HG03025 (cell line): ENCODE results near the gene RICTOR.
"Not testable (repeated sequence)": the region's sequence is repeated elsewhere in the genome, so short reads cannot be mapped to it uniquely, and the experiment has no call there.

Experiments
- ATAC-seq: cut with Tn5 transposase; IDR thresholded peaks from one replicate; pipeline ENCODE4 v1.9.1; 2021; ENCODE audit warnings: mild to moderate bottlenecking, moderate library complexity; ENCODE audit not compliant: unreplicated experiment, low FRiP score

The RICTOR gene

DNA sequence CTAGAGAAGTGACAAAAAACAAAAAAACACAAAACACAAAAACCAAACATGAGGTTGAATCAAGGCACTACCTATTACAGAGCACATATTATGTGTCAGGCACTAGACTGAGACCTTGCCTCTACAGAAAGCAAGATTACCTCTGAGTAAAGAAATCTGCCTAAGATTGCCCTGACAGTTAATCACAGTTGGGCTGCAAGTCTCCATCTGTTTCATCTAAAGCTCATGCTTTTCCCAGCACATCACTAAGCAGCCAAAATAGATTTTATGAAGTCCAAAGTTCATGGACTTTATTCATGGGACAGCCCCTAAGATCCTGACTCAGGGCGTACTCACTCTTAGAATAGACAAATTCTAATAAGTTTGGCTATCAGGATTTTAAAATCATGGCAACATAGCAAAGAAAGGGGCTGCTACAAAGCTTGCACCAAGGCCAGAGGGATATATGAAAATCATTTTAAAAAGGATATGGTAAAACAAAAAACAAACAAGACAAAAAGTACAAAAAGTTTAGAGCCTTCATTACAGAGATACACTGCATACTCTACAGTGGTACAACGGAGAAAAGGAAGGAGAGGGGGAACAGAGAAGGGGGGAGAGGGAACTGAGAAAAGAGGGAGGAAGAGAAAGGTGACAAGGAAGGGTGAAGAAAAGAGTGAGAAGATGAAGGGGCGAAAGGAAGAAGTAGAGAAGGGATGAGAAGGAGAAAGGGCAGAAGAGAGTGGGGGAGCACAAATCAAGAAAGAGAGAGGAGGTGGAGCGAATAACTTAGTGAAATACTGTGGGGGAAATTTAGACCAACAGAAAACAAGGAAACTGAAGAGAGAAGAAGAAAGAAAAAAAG lies 58.2 kb downstream of the RICTOR start:
- ATAC-seq, result no peak

DNA sequence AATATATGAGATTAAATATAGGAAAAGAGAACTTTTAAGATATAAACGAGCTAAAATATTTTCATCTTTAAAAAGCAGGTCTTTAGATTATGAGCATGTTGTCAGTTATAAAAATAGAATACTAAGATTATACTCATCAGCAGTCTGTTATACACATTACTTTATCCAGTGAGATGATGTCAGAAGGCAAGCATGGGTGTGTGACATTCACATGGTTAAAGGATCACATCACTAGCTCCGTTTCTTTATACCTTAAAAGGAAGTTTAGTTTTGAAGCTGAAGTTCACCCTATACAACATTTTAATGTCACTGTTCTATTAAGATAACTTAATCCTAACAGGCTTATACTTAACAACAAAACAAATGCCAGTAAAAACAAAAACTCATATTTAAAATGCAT lies 59.6 kb downstream of the RICTOR start:
- ATAC-seq, result no peak

DNA sequence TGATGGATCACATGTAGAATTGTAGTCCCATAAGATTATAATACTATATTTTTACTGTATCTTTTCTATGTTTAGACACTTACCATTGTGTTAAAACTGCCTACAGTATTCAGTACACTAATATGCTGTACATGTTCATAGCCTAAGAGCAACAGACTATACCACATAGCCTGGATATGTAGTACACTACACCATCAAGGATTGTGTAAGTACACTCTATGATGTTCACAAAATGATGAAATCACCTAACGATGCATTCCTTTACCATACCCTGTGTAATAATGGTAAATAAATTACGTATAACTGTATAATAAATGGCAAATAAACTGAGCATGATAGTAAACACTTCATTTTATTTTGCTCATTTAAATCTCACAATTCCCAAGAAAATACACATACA lies 60.3 kb downstream of the RICTOR start:
- ATAC-seq, result no peak

DNA sequence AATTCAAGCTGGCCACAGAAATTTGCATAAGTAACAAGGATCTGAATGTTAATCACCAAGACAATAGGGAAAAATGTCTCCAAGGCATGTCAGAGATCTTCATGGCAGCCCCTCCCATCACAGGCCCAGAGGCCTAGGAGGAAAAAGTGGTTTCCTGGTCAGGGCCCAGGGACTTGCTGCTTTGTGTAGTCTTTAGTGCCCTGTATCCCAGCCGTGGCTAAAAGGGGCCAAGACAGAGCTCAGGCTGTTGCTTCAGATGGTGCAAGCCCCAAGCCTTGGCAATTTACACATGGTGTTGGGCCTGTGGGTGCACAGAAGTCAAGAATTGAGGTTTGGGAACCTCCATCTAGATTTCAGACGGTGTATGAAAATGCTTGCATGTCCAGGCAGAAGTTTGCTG lies 63.2 kb downstream of the RICTOR start:
- ATAC-seq, result not testable (repeated sequence)

DNA sequence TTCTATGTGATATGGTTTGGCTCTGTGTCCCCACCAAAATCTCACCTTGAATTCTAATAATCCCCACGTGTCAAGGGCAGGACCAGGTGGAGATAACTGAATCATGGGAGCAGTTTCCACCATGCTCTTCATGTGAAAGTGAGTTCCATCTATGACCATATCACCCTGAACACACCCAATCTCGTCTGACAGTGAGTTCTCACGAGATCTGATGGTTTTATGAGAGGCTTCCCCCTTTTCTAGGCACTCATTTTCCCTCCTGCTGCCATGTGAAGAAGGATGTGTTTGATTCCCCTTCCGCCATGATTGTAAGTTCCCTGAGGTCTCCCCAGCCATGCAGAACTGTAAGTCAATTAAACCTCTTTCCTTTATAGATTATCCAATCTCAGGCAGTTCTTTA lies 64.2 kb downstream of the RICTOR start:
- ATAC-seq, result no peak

DNA sequence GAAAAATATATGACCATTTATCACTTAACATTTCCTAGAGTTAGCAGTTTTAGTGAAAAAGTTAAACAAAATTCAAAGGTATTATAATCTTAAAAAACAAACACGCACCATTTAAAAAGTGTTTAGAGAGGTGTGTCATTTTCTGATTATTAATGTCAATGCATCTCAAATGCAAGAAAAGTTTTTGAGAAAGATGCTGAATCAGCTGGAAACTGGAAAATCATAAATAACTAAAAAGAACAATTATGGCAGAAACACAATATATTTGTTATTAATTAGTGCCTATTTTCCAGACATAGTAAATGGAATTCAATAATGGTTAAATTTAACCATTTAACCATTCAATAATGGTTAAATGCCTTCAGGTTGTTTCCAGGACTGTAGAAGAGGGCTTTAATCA lies 64.9 kb downstream of the RICTOR start:
- ATAC-seq, result no peak

DNA sequence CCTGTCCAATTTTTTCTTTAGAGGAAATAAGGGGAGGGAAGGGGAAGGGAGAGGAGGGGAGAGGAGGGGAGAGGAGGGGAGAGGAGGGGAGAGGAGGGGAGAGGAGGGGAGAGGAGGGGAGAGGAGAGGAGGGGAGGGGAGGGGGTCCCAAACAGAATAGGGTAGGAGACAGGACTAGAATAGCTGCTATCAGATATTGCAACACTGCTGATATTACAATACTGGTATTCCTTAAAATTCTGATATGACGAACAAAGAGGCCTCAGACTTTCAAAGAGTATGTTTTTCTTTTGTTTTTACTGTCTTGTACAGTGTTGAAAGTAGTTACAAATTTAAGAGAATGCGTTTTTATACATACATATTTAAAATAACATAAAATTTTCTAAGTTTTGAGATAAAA lies 67.5 kb downstream of the RICTOR start:
- ATAC-seq, result no peak

DNA sequence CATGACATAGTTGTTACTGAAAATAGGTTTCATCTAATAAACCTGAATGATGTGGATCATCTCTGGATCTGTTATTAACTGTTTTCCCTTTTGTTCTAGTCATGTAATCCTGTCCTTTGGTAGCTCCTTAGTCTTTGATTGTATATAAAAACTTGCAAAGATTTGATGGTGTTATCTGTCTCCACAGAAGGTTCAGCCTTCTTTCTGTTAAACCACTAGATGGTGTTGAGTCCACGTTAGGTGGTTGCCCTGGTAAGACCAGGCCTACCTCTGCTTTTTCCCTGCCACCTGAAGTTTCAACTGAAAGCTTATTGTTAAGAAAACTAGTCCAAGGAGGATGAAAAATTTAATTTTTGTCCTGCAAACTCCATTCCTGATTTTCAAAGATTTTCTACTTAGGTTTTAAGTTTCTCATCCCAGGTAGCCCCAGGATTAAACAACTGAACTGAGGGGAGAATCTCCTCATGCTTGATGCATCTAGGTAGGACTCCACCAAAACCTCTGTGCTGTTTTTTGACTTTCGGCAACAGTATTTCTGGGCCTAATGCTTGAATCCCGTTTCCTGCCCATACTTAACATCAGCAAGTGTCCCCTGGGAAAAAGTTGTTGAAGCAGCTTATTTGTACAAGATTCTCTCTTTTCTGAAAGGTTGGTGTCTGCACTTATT lies 68.5 kb downstream of the RICTOR start:
- no peak for ATAC-seq

DNA sequence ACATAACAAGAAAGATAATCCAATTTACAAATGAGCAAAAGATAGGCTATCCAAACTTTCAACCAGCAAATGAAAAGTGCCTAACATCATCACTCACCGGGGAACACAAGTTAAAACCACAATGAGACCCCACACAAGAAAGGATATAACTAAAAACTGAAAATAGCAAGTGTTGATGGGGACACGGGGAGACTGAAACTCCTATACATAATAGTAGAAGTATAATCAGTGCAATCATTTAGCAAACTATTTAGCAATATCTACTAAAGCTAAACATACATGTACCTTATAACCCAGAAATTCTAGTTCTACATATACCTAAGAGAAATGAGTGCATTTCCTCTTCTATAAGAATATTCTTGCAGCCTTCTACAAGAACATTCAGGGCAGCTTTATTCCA lies 72.5 kb downstream of the RICTOR start:
- ATAC-seq, result no peak

DNA sequence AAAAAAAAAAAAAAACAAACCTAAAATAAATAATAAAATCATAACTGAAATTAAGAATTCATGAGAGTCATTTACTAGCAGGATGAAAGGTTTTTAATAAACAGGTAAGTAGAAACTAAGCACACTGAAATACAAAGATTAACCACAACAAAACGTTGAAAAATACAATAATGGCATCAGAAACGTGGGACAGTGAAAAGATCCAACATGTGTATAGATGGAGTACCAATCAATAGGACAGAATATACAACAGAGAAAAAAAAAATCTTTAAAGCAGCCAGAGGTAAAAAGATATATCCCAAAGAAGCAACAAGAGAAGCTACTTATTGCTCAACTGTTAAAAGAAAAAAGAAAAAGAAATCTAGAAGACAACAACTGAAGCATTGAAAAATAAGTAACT lies 75.2 kb downstream of the RICTOR start:
- ATAC-seq, result no peak

DNA sequence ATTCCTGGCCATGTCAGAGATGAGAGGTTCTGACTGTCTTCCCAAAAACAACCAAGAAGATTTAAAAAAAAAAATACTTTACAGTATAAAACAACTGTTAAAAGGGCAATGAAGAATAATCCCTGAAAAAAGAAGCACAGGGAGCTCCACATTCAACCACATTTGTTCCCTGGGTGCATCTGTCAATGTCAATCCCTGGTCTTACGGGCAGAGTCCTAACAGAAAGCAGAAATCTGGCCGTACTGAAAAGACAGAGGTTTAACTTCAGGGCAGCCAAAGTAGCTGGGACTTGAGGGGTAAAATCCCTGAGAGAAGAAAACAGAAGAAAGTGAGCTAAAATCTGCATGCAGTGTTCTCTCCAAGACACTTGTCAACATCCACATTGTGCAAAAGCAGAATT lies 76.6 kb downstream of the RICTOR start:
- ATAC-seq, result no peak

DNA sequence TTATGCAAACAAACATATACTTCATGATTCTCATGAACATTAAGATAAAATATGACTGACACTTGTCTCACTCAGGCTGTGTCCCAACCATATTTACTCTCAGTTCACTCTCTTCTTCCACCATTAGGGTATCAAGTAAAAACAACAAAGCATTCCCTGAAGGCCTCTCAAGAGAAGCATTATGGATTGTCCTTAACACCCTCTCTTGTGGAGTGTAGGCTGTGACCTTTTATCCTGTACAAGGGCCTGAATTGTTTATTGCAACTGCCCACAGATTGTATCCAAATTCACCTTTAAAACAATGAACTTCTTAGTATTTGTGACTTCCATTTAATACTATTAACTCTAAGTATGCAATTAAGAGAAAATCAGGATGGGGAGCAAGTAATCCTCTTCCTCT lies 78.1 kb downstream of the RICTOR start:
- no peak for ATAC-seq

DNA sequence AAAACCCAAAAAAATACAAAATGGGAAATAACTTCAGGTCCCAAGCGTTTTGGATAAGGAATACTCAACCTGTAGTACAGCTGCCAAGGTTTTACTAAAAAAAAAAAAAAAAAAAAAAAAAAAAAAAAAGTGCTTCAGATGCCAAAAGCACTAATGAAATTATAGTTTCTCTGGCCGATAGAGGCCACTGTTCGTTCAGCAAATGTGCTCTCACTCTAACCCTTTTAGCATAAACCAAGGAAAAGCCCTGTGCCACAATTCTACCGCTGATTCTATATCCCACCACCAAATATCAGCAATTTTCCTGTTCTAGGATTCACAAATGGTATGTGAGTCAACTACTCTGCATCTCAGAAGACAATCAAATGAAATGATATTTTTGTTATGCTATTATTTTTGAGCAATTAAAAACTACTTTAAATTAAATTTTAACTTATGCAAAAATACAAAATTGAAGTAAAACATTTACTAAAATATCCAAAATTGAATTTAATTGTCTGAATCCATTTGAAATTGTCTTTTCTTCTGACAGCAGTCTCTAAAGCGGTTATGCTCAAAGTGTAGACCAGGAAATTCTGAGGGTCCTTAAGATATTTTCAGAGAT lies 79.8 kb downstream of the RICTOR start:
- ATAC-seq, result no peak

DNA sequence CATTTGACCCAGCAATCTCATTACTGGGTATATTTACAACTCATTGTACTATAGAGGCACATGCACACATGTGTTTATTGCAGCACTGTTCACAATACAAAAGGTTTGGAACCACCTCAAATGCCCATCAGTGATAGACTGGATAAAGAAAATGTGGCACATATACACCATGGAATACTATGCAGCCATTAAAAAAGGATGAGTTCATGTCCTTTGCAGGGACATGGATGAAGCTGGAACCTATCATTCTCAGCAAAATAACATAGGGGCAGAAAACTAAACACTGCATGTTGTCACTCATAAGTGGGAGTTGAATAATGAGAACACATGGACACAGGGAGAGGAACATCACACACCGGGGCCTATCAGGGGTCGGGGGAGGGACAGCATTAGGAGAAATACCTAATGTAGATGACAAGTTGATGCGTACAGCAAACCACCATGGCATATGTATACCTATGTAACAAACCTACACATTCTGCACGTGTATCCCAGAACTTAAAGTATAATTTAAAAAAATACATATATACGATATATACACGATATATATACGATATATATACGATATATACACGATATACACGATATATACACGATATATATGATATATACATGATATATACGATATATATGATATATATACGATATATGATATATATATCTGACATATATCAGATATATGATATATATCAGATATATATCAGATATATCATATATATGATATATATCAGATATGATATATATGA lies 84.1 kb downstream of the RICTOR start:
- ATAC-seq, result not testable (repeated sequence)

DNA sequence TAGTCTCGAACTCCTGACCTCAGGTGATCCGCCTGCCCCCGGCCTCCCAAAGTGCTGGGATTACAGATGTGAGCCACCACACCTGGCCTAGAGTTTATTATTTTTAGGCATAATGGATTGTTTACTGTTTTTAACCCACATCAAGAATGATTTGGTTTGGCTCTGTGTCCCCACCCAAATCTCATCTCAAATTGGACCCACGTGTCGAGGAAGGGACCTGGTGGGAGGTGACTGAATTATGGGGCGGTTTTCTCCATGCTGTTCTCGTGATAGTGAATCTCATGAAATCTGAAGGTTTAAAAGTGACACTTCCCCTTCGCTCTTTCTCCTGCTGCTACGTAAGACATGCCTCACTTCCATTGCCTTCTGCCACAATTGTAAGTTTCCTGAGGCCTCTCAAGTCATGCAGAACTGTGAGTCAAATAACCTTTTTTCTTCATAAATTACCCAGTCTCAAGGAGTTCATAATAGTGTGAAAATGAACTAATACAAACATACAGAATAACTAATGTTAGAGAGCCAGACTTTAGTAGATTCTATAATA lies 88.2 kb downstream of the RICTOR start:
- ATAC-seq, result no peak

DNA sequence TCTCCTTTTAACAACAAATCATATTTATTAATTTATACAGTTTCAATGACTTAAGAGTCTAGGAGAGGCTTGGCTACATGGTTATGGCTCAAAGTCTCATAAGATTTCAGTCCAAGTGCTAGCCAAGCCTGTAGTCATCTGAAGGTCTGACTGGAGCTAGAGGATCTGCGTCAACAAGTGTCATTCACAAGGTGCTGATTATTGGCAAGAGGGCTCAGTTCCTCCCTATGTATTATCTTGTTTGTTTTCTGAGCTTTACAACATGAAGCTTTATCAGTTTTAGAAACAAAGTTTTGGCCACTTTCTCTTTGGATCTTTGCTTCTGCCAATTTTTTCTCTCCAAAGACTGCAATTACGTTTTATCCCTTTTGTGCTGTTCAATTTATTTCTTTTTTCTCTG lies 94.7 kb downstream of the RICTOR start:
- ATAC-seq, result no peak

DNA sequence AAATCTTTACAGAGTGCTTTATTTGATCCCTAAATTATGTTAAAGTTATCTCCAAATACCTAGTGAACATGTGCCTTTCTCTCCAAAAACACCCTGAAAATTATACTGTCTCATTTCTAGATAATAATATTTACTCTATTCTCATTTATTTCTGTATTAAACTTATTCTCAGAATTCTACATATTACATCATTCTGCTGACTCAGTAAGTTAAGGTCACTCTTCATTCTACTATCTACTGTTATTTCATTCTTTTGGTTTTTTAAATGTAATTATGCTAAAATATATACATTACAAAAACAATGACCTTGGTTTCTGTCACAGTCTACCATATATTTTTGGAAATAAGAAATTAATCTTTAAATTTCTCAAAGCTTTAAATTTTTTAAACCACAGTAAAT lies 96.2 kb downstream of the RICTOR start:
- no peak for ATAC-seq

DNA sequence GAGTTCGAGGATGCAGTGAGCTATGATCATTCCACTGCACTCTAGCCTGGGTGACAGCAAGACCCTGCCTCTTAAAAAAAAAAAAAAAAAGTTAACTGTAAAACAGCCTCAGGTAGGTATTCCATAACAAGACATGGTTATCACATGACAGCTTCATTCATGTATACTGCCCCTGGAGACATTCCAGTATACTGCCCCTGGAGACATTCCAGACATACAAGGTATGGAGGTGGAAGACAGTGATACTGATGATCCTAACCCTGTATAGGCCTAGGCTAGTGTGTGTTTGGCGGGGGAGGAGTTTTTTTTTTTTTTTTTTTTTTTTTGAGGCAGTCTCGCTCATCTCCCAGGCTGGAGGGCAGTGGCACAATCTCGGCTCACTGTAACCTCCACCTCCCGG lies 105.5 kb downstream of the RICTOR start:
- no peak for ATAC-seq

DNA sequence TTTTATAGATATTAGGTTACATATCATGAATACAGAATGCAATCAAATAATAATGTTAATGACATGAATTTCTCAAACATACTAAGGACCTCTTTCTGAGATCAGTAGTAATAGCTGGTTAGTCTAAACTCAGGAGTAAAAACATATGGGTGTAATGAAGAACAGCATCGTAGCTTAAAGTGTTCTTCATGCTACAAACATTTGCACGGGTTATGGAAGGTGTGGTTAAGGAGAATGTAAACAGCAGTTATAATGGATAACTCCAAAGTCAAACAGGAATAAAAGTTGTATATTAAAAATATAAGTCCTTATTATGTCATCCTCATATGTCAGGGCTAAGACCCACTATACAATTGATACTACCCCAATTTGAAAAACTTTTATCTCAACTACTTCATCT lies 112.5 kb downstream of the RICTOR start:
- ATAC-seq, result no peak

DNA sequence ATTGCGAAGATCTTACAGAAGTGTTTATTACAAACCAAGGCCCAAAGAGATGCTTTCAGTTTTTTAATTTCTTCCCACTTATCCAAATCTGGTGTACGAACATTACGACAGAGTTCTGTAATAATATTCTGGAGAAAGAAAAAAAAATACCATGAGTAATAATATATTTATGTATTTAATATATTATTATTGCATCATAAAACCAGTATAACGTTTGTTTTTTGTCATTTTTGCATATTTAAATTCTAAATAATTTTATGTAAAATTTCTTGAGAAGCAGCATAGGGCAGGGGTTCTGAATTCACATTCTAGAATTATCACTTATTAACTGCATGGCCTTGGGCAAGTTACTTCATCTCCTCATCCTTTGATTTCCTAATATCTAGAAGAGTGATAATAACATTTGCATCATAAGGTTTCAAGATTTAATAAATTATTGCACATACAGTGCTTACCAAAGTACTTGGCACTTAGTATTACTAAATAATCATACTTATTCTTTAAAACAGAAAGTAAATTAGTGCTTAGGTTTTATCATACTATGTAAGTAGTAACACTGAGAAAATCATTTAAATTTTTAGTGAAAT lies 120.7 kb downstream of the RICTOR start:
- no peak for ATAC-seq
